Measurements from ENCODE around the gene LYZL1. TPM values are rescaled to one million over a fixed set of nuclear protein-coding genes. Genes with fewer than 3 reads are reported as not detected.

Gene LYZL1
- total and polyA plus RNA-seq, 3 experiments from 2014 or later, result not detected

GRCh38 chr10:29268011-29268410 is 20.9 kb upstream of the LYZL1 start:
- H3K36me3 ChIP-seq (ENCODE audit: insufficient read depth, low read length), result no peaks in the 10 kb centered on the region
- Mint-ChIP-seq H3K27ac (no peak overlapping the region), H3K36me3 (no peaks in the 10 kb centered on the region), H3K4me3 (no peak overlapping the region), H3K27me3 (peaks cover 2 to 8% of the 10 kb centered on the region in 2 donors), H3K9me3 (no peaks in the 10 kb centered on the region), H3K4me1 (no peaks in the 10 kb centered on the region)
- CTCF ChIA-PET, result no interaction called here
- POLR2A ChIA-PET, result no interaction called here
- H3K27ac ChIP-seq (ENCODE audit: low read depth, low read length), result no peak overlapping the region
- no peak for DNase-seq
- no peaks in the 10 kb centered on the region for H3K27me3 ChIP-seq (ENCODE audit: insufficient read depth, low read length, poor library complexity, severe bottlenecking)
- no peaks in the 10 kb centered on the region for H3K9me3 ChIP-seq (ENCODE audit: low read length)
- H3K4me1 ChIP-seq (ENCODE audit: insufficient read depth, low read length), result no peaks in the 10 kb centered on the region
- H3K4me3 ChIP-seq (ENCODE audit: low read length), result no peak overlapping the region

GRCh38 chr10:29269486-29269885 is 19.4 kb upstream of the LYZL1 start:
- Mint-ChIP-seq H3K4me3 (no peak overlapping the region), H3K27me3 (peaks cover 0 to 5% of the 10 kb centered on the region in 2 donors), H3K4me1 (no peaks in the 10 kb centered on the region), H3K27ac (no peak overlapping the region), H3K9me3 (peaks cover 0 to under 1% (median 0%) of the 10 kb centered on the region in 5 donors), H3K36me3 (no peaks in the 10 kb centered on the region)
- no peaks in the 10 kb centered on the region for H3K4me1 ChIP-seq (ENCODE audit: insufficient read depth, low read length)
- H3K36me3 ChIP-seq (ENCODE audit: insufficient read depth, low read length), result no peaks in the 10 kb centered on the region
- H3K4me3 ChIP-seq (ENCODE audit: low read length), result no peak overlapping the region
- no peak for DNase-seq
- CTCF ChIA-PET, result no interaction called here
- H3K27ac ChIP-seq (ENCODE audit: low read depth, low read length), result no peak overlapping the region
- no peaks in the 10 kb centered on the region for H3K9me3 ChIP-seq (ENCODE audit: low read length)
- H3K27me3 ChIP-seq (ENCODE audit: insufficient read depth, low read length, poor library complexity, severe bottlenecking), result no peaks in the 10 kb centered on the region
- POLR2A ChIA-PET, result no interaction called here

- Histone ChIP-seq H3K27ac (ENCODE audit: low read depth, low read length) (no peak overlapping the region), H3K4me1 (ENCODE audit: insufficient read depth, low read length) (no peaks in the 10 kb centered on the region), H3K9me3 (ENCODE audit: low read length) (no peaks in the 10 kb centered on the region), H3K36me3 (ENCODE audit: insufficient read depth, low read length) (no peaks in the 10 kb centered on the region), H3K4me3 (ENCODE audit: low read length) (no peak overlapping the region), H3K27me3 (ENCODE audit: insufficient read depth, low read length, poor library complexity, severe bottlenecking) (no peaks in the 10 kb centered on the region)
- Mint-ChIP-seq H3K9me3 (peaks cover 0 to 2% (median 0%) of the 10 kb centered on the region in 5 donors), H3K4me3 (no peak overlapping the region), H3K27ac (no peak overlapping the region), H3K36me3 (no peaks in the 10 kb centered on the region), H3K27me3 (no peaks in the 10 kb centered on the region), H3K4me1 (no peaks in the 10 kb centered on the region)
- ChIA-PET POLR2A (no interaction called here), CTCF (no interaction called here)
- no peak for DNase-seq
These were observed 18.0 kb upstream of the LYZL1 start for GRCh38 chr10:29270883-29271282.

DNA sequence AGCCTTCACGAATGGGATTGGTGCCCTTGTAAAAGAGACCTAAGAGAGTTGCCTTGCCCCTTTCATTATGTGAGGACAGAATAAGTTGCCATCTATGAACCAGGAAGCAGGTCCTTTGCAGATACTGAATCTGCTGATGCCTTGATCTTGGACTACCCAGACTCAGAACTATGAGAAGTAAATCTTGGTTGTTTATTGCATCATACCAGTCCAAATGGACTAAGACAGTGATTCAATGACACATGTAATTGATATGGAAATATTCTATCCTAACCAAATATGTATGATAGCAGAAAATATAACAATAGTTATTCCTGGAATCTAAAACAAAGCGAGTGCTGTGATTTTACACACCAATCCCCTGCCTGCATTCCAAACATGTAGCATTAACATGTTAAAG is 17.0 kb upstream of the LYZL1 start:
- no peaks in the 10 kb centered on the region for H3K27me3 Mint-ChIP-seq

GRCh38 chr10:29273478-29273877 is 15.4 kb upstream of the LYZL1 start:
- DNase-seq, result no peak
- H3K27me3 Mint-ChIP-seq, result peaks cover 0 to 3% of the 10 kb centered on the region in 2 donors
- Histone ChIP-seq H3K4me1 (ENCODE audit: insufficient read depth, low read length) (no peaks in the 10 kb centered on the region), H3K27me3 (ENCODE audit: insufficient read depth, low read length, poor library complexity, severe bottlenecking) (no peaks in the 10 kb centered on the region), H3K36me3 (ENCODE audit: insufficient read depth, low read length) (no peaks in the 10 kb centered on the region), H3K27ac (ENCODE audit: low read depth, low read length) (no peak overlapping the region), H3K9me3 (ENCODE audit: low read length) (no peaks in the 10 kb centered on the region), H3K4me3 (ENCODE audit: low read length) (no peak overlapping the region)
- ChIA-PET CTCF (no interaction called here), POLR2A (no interaction called here)
- H3K4me1 Mint-ChIP-seq, result no peaks in the 10 kb centered on the region
- no peak overlapping the region for H3K4me3 Mint-ChIP-seq
- H3K36me3 Mint-ChIP-seq, result no peaks in the 10 kb centered on the region
- H3K9me3 Mint-ChIP-seq, result peaks cover 0 to 2% (median 0%) of the 10 kb centered on the region in 5 donors
- H3K27ac Mint-ChIP-seq, result no peak overlapping the region

More for the DNA sequence above, 17.0 kb upstream of the LYZL1 start:
- H3K4me1 ChIP-seq (ENCODE audit: insufficient read depth, low read length), result no peaks in the 10 kb centered on the region
- no peaks in the 10 kb centered on the region for H3K36me3 ChIP-seq (ENCODE audit: insufficient read depth, low read length)
- DNase-seq, result no peak
- H3K4me3 Mint-ChIP-seq, result no peak overlapping the region
- peaks cover 0 to 2% (median 0%) of the 10 kb centered on the region in 5 donors for H3K9me3 Mint-ChIP-seq
- H3K27me3 ChIP-seq (ENCODE audit: insufficient read depth, low read length, poor library complexity, severe bottlenecking), result no peaks in the 10 kb centered on the region
- no peak overlapping the region for H3K4me3 ChIP-seq (ENCODE audit: low read length)
- H3K27ac Mint-ChIP-seq, result no peak overlapping the region
- H3K36me3 Mint-ChIP-seq, result no peaks in the 10 kb centered on the region
- no peaks in the 10 kb centered on the region for H3K4me1 Mint-ChIP-seq
- no peaks in the 10 kb centered on the region for H3K9me3 ChIP-seq (ENCODE audit: low read length)
- ChIA-PET CTCF (no interaction called here), POLR2A (no interaction called here)
- H3K27ac ChIP-seq (ENCODE audit: low read depth, low read length), result no peak overlapping the region

- no peaks in the 10 kb centered on the region for H3K36me3 ChIP-seq (ENCODE audit: insufficient read depth, low read length)
- no peaks in the 10 kb centered on the region for H3K4me1 Mint-ChIP-seq
- H3K27me3 Mint-ChIP-seq, result peaks cover 0 to 3% of the 10 kb centered on the region in 2 donors
- H3K9me3 ChIP-seq (ENCODE audit: low read length), result no peaks in the 10 kb centered on the region
- no peak overlapping the region for H3K4me3 Mint-ChIP-seq
- H3K4me1 ChIP-seq (ENCODE audit: insufficient read depth, low read length), result no peaks in the 10 kb centered on the region
- H3K36me3 Mint-ChIP-seq, result no peaks in the 10 kb centered on the region
- ChIA-PET CTCF (no interaction called here), POLR2A (no interaction called here)
- H3K27ac ChIP-seq (ENCODE audit: low read depth, low read length), result no peak overlapping the region
- peaks cover 0 to 2% (median 0%) of the 10 kb centered on the region in 5 donors for H3K9me3 Mint-ChIP-seq
- H3K27me3 ChIP-seq (ENCODE audit: insufficient read depth, low read length, poor library complexity, severe bottlenecking), result no peaks in the 10 kb centered on the region
- H3K27ac Mint-ChIP-seq, result no peak overlapping the region
- H3K4me3 ChIP-seq (ENCODE audit: low read length), result no peak overlapping the region
- no peak for DNase-seq
These were observed 12.5 kb upstream of the LYZL1 start for GRCh38 chr10:29276251-29276850.

- no peaks in the 10 kb centered on the region for H3K4me1 Mint-ChIP-seq
- H3K9me3 ChIP-seq (ENCODE audit: low read length), result no peaks in the 10 kb centered on the region
- ChIA-PET POLR2A (no interaction called here), CTCF (no interaction called here)
- no peaks in the 10 kb centered on the region for H3K36me3 Mint-ChIP-seq
- no peak overlapping the region for H3K27ac Mint-ChIP-seq
- H3K27me3 ChIP-seq (ENCODE audit: insufficient read depth, low read length, poor library complexity, severe bottlenecking), result no peaks in the 10 kb centered on the region
- H3K36me3 ChIP-seq (ENCODE audit: insufficient read depth, low read length), result no peaks in the 10 kb centered on the region
- H3K4me3 ChIP-seq (ENCODE audit: low read length), result no peak overlapping the region
- H3K27ac ChIP-seq (ENCODE audit: low read depth, low read length), result no peak overlapping the region
- DNase-seq, result no peak
- no peaks in the 10 kb centered on the region for H3K4me1 ChIP-seq (ENCODE audit: insufficient read depth, low read length)
- peaks cover 0 to 3% of the 10 kb centered on the region in 2 donors for H3K27me3 Mint-ChIP-seq
- H3K9me3 Mint-ChIP-seq, result peaks cover 0 to 2% (median 0%) of the 10 kb centered on the region in 5 donors
- H3K4me3 Mint-ChIP-seq, result no peak overlapping the region
These were observed 11.6 kb upstream of the LYZL1 start for GRCh38 chr10:29277296-29277695.

GRCh38 chr10:29279779-29280487 is 8.9 kb upstream of the LYZL1 start:
- H3K27me3 ChIP-seq (ENCODE audit: insufficient read depth, low read length, poor library complexity, severe bottlenecking), result no peaks in the 10 kb centered on the region
- Mint-ChIP-seq H3K4me3 (no peak overlapping the region), H3K36me3 (no peaks in the 10 kb centered on the region), H3K27ac (no peak overlapping the region), H3K27me3 (peaks cover 2 to 3% of the 10 kb centered on the region in 2 donors), H3K4me1 (no peaks in the 10 kb centered on the region), H3K9me3 (no peaks in the 10 kb centered on the region)
- H3K27ac ChIP-seq (ENCODE audit: low read depth, low read length), result no peak overlapping the region
- H3K9me3 ChIP-seq (ENCODE audit: low read length), result no peaks in the 10 kb centered on the region
- POLR2A ChIA-PET, result no interaction called here
- CTCF ChIA-PET, result no interaction called here
- no peak overlapping the region for H3K4me3 ChIP-seq (ENCODE audit: low read length)
- no peak for DNase-seq
- no peaks in the 10 kb centered on the region for H3K36me3 ChIP-seq (ENCODE audit: insufficient read depth, low read length)
- no peaks in the 10 kb centered on the region for H3K4me1 ChIP-seq (ENCODE audit: insufficient read depth, low read length)
